HG02571 (cell line): ENCODE results near the gene FBXO36.
"Not testable (repeated sequence)": the region's sequence is repeated elsewhere in the genome, so short reads cannot be mapped to it uniquely, and the experiment has no call there.

Experiments
- ATAC-seq: cut with Tn5 transposase; IDR thresholded peaks from one replicate; pipeline ENCODE4 v1.9.1; 2021; ENCODE audit warnings: mild to moderate bottlenecking, moderate library complexity; ENCODE audit not compliant: unreplicated experiment

The FBXO36 gene

DNA sequence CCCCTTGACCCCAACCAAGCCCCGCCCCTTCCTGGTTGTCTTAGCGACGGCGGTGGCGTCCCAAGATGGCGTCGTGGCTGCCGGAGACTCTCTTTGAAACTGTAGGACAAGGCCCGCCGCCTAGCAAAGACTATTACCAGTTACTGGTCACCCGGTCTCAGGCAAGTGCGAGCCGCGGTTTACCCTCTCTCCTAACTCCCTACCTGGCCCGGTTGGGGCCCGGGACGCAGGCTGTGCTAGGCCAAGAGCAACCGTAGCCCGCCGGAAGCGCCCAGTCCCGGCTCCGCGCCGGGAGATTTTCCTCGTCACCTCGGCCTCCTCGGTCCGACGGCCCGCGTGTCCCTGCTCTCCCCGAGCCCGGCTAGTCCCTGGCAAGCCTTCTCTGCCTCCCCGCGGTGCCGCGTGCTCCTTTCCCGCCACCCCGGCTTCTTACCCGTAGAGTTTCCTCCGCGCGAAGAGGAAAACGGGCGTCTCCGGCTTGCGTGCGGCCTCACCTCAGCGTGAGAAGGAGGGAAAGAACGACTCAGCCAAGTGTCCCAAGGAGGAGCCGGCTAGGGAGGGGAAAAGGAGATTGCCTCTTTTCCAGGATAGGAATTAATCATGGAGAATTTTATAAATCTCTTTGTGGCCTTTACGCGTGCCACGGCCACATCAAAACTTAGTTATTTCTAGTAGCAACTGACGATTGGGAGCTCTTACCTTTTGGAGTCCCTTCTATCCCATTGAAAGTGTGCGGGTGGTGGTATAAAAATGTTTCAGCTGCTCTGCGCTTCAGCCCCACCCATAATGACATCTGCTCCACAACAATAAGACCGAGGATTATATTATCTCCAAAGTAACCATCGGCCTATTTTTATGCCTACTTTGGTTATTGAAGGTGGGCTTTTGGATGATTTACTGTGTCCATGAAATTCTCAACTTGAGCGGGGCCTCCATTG, at the start of gene FBXO36:
Gene FBXO36, plus strand, starts transcription at position 55 of the 938 bp plus-strand sequence. Its CDS starts 11 bp downstream, at position 66.
- peak; percentile 56 for ATAC-seq

DNA sequence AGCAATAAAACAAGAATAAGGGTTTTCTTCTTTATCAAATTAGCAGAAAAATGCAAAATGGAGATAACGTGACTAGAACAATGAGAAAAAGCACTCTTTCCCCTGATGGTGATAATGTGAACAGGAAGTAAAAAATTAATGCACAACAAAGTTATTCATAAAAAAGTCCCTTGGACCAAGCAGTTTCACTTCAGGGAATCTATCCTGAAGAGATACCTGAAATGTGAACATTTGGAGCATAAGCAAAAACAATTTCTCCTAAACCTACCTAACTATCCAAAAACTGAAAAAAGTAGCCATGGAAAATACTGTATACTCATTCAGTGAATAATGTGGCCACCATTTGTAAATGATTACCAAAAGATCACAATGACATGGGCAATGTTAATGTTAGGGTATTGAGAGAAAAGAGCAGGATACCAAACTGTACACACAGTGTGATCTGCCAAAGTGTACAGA, 49.2 kb upstream of the FBXO36 start:
- ATAC-seq = peak; percentile 76

GRCh38 chr2:229874647-229875046, 47.7 kb upstream of the FBXO36 start:
- ATAC-seq = no peak

GRCh38 chr2:229875549-229875948, 46.8 kb upstream of the FBXO36 start:
- no peak for ATAC-seq

DNA sequence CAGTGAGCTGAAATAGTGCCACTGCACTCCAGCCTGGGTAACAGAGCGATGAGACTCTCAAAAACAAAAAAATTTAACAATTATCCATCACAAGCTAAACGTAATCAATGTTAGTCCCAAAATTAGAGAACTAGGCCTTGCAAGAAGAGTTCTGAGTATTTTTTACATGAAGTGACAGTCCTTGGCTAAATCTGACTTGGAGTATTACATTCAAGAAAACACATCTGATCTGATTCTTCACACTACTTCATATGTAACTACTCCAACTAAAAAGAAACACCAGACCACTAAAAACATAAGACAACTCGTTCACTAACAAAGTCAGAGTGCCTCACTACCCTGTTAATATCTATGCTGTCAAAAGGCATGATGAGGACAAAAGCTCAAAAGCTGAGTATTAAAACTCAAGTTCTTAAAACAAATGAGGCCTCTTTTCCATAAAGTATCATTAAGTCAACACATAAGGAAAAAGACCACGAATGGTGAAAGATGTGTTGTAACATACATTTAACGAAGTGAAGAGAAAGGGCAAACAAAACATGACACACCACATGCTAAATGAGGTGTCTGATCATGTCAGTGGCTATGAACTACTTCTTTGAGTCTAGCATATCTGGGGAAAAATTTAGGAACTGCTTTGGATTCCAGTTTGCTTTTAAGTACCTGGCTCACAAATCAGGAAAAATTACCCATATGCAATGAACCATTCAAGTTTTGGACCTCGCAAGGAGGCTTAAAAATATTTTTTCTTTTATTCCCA, 42.9 kb upstream of the FBXO36 start:
- no peak for ATAC-seq

DNA sequence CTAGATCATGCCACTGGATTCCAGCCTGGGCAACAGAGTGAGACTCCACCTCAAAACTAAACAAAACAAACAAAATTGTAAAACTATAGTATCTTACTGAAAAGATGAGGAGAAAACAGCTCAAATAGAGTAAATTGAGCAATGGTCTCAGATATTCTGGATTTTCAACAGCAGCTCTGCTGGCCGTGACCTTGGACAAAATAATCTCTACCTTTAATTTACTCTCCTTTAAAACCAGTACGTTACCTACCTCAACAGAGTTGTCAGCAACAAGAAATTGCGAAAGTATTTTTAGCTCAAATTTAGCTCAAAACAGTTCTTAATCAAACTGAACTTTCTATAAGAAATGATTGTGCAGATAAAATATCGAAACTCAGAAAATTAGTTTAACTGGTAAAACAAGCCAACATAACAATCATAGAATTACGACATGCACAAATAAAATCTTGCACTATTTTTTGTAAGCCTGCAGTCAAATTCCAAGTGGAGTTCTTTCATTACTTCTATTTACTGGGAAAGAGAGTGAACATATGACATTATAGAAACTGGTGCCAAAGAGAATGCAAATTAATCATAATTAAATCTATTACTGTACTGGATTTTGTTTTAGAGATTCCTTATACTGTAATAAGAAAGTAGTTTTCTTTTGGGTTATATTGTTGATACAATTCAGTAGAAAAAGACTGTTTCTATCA, 41.3 kb upstream of the FBXO36 start:
- ATAC-seq = no peak

GRCh38 chr2:229882583-229882982, 39.7 kb upstream of the FBXO36 start:
- ATAC-seq = no peak

- ATAC-seq = peak; percentile 61
These were observed 37.3 kb upstream of the FBXO36 start for GRCh38 chr2:229884775-229885699.

- no peak for ATAC-seq
These were observed 34.9 kb upstream of the FBXO36 start for GRCh38 chr2:229887441-229887840.

DNA sequence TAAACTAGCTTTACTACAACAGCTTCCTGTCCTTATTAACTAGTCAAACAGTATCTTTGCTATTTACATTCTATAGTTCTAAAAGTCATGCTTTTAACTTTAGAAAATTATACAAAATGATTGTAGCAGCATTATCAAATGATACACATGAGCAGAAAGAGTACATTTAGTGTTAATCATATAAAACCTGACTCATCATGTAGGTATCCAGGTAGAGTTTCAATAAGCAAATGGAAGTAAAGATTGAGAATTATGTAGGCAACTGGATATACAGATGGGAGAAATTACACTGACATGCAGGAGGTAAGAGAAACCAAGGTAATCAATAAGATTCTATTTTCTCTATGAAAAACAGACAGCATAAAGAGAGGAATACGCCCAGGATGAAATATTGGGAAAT, 34.3 kb upstream of the FBXO36 start:
- no peak for ATAC-seq

DNA sequence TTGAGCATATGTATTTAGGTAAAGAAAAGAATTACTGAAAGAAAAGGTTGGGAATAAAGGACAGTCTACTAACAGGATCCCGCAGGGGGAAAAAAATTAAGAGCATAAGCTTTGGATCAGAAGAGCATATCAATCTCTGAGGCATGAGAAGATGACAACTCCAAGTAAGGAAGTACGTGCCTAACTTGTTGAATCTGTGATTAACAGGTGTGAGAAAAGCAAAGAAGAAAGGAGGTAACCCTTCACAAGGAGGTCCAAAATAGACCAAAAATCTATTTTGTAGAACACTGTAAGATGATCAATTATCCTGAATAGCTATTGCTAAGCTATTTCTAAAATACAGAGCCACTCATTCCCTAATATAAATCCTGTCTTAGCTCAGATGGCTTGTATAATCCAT, 33.3 kb upstream of the FBXO36 start:
- no peak for ATAC-seq

DNA sequence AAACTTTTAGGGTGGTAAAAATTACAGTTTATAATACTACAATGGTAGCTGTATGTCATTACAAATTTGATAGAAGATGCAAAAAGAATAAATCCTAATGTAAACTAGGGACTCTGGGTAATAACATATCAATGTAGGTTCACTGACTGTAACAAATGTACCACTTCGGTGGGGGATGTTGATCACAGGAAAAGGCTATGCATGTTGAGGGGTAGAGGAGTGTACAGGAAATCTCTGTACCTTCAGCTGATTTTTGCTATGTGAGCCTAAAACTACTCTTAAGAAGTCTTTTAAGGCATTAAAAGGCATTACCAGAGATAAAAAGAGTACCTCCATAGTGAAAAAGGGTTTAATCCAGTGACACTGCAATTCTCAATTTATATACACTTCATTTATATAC, 25.4 kb upstream of the FBXO36 start:
- ATAC-seq = no peak

DNA sequence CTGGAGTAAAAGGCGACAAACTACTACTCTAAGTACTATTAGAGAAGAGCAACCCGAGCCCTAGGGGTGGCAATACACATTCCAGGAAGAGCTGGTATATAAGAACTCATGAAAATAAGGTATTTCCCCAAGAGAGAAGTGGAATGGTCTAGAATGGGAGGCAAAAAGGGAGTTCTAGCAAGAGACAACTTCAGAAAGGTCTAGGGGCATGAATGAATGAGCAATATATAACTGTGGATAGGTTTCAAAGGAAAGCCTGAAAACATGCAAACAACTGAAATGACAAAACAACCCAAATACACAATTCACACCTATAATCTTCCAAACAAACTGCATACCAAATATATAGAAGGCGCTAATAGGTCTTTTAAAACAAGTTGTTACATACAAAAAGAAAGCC, 22.7 kb upstream of the FBXO36 start:
- ATAC-seq = no peak

GRCh38 chr2:229900012-229900411, 22.3 kb upstream of the FBXO36 start:
- no peak for ATAC-seq

GRCh38 chr2:229900514-229900913, 21.8 kb upstream of the FBXO36 start:
- ATAC-seq = not testable (repeated sequence)

GRCh38 chr2:229901819-229902218, 20.5 kb upstream of the FBXO36 start:
- ATAC-seq = no peak

DNA sequence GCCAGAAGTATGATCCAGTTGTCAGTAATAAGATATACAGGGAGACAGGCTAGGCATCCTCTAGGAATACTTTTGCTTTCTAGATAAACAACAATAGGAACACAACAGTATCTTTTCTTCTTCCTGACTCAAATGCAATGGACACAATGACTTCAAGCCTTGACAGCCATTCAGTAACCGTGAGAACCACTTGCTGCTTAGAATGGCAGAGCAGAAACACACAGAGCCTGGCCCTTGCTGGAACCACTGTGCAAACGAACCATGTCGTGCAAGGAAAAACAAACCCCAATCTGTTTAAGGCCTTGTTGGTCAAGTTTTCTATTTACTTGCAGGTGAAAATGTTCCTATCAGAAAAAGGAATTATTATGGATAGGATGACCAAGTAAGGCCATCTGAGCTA, 19.3 kb upstream of the FBXO36 start:
- ATAC-seq = no peak

DNA sequence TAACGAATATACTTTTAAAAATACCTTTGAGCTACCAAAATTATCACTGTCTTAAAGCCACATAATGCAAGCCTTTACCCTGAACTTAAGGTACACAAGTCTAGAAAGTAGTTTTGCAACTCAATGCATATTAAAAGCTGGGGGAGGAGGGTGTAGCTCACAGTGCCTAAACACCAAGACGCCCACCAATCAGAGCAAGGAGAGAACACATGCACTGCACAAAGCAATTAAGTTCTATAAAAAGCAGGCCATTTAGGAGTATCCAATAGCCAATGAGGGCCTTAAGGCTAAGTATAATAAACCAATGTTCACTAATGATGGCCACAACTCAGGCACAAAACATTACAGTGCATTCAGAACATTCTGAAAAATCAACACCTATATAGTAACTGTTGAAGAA, 16.7 kb upstream of the FBXO36 start:
- no peak for ATAC-seq

GRCh38 chr2:229909090-229909489, 13.2 kb upstream of the FBXO36 start:
- no peak for ATAC-seq

DNA sequence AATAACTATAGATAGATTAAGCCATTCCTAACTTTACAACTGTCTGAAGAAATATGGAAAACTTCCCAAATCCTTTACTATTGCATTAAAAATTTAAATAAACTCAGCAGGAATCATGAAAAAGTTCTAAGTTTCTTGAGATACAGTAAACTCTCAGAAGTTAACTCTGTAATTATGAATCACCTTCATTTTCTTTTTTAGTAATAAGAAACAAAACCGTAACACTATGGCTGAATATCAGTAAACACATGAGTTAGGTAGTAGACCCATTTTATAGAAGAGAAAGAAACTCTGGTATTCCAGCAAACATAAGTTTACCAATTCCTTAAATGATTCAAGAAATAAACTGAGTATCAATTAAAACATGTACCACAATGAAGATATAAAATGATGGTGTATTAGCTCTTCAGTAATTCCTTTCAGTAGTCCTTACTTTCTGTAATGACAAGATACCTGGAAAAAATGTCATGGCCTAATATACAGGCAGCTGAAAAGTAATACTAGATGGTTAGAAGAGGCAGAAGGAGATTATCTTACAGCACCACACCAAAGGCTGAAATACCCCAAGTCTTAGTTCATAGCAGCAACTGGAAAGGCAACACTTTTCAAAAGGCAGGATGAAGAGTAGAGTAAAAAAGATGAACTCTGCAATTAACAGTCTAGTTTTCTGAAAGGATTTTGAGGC, 12.0 kb upstream of the FBXO36 start:
- ATAC-seq = no peak
